ENCODE data around the gene UBP1.

UBP1 gene

GRCh38 chr3:33383951-33384350, 56.3 kb downstream of the UBP1 start:
- no peak for DNase-seq (ENCODE audit: low spot score)
- in situ Hi-C loops (cut with MboI; ENCODE audit: low sequenced_read_pairs, unreplicated experiment), result no loop called here
- TF ChIP-seq, protein P1, sequence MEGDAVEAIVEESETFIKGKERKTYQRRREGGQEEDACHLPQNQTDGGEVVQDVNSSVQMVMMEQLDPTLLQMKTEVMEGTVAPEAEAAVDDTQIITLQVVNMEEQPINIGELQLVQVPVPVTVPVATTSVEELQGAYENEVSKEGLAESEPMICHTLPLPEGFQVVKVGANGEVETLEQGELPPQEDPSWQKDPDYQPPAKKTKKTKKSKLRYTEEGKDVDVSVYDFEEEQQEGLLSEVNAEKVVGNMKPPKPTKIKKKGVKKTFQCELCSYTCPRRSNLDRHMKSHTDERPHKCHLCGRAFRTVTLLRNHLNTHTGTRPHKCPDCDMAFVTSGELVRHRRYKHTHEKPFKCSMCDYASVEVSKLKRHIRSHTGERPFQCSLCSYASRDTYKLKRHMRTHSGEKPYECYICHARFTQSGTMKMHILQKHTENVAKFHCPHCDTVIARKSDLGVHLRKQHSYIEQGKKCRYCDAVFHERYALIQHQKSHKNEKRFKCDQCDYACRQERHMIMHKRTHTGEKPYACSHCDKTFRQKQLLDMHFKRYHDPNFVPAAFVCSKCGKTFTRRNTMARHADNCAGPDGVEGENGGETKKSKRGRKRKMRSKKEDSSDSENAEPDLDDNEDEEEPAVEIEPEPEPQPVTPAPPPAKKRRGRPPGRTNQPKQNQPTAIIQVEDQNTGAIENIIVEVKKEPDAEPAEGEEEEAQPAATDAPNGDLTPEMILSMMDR (IDR thresholded peaks at IDR 0.05; ENCODE audit: borderline replicate concordance, control extremely low read depth, extremely low read depth, insufficient read depth, missing control alignments), result no peak

GRCh38 chr3:33380653-33381052, 59.6 kb downstream of the UBP1 start:
- no peak for DNase-seq (ENCODE audit: low spot score)
- TF ChIP-seq, protein P1 (IDR thresholded peaks at IDR 0.05; ENCODE audit: borderline replicate concordance, control extremely low read depth, extremely low read depth, insufficient read depth, missing control alignments), result no peak
- in situ Hi-C loops (cut with MboI; ENCODE audit: low sequenced_read_pairs, unreplicated experiment), result no loop called here

- TF ChIP-seq, protein P1 (IDR thresholded peaks at IDR 0.05; ENCODE audit: borderline replicate concordance, control extremely low read depth, extremely low read depth, insufficient read depth, missing control alignments), result no peak
- no peak for DNase-seq (ENCODE audit: low spot score)
- in situ Hi-C loops (cut with MboI; ENCODE audit: low sequenced_read_pairs, unreplicated experiment), result no loop called here
Measured at GRCh38 chr3:33377931-33378330, 62.3 kb downstream of the UBP1 start.

DNA sequence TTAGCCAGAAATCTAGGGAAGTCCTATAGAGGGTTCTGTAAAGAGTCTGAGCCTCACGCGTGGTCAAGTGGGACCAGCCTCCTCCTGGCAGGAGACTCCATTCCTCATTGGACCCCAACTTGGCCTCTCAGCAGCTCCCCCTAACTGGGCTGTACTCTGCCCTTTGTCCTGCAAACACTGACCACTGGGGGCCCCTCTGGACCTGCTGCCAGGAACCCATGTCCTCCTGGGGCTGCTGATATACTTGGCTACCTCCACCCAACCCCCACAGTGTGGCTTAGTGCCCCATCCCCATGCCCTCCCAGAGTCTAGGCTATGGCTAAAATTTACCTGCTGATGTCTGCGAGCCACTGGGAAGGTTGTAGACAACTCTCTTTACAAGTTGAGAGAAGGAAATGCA, 62.7 kb downstream of the UBP1 start:
- no peak for DNase-seq (ENCODE audit: low spot score)
- TF ChIP-seq, protein P1 (IDR thresholded peaks at IDR 0.05; ENCODE audit: borderline replicate concordance, control extremely low read depth, extremely low read depth, insufficient read depth, missing control alignments), result no peak
- in situ Hi-C loops (cut with MboI; ENCODE audit: low sequenced_read_pairs, unreplicated experiment), result no loop called here

DNA sequence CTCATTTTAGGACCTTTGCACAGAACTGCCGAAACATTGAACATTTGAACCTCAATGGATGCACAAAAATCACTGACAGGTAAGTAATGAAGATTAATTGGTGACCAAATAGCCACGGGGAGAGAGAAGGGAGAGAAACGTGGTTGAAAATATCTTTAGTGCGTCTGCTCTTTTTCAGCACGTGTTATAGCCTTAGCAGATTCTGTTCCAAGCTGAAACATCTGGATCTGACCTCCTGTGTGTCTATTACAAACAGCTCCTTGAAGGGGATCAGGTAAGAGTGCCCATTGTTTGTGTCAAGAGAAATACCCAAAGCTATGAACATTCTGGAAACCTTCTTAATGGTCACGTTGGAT, 67.1 kb downstream of the UBP1 start:
- TF ChIP-seq, protein P1 (IDR thresholded peaks at IDR 0.05; ENCODE audit: borderline replicate concordance, control extremely low read depth, extremely low read depth, insufficient read depth, missing control alignments), result no peak
- in situ Hi-C loops (cut with MboI; ENCODE audit: low sequenced_read_pairs, unreplicated experiment), result loop anchor here (5.0 kb wide), 1 partner anchor 241 kb away; no protein-coding TSS in a partner anchor
- DNase-seq (ENCODE audit: low spot score), result no peak

DNA sequence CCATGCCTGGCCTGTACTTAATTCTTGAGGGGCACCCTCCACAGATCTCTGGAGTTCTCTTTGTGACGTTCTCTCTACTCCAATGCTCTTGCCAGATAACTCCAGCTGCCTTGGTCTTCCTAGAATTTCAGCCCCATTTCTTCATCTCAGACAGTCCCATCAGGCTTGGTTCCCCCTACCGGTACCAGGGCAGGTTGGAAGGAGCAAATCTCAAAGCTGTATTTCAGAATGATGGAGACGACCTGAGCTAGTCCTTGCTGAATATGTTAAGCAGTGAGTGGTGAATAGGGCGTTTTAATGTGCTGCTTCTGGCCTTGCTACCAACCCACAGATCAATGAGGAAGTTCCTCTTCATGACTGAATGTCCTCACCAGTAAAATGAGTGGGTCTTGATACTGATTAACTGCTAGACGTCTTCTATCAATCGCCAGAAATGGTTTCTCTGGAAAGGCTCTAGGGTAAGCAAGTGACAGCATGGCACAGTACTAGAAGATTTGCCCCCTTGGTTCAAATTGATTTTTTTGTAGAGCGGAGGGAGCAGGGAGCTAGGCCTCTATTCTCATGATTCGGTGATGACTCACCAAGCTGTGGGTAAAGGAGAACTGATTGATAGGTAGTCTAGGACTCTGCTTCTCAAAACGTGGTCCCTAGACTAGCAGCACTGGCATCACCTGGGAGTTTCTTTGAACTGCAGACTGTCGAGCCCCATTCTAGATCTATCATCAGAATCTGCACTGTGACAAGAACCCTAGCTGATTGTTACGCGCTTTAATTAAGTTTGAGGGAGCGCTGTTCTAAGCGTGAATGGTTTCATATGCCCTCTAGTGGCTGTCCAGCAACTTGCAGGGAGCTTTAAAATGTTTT, 67.8 kb downstream of the UBP1 start:
- peak; percentile 58 for DNase-seq (ENCODE audit: low spot score)
- in situ Hi-C loops (cut with MboI; ENCODE audit: low sequenced_read_pairs, unreplicated experiment), result loop anchor here (5.0 kb wide), 1 partner anchor 240 kb away; no protein-coding TSS in a partner anchor
- TF ChIP-seq, protein P1 (IDR thresholded peaks at IDR 0.05; ENCODE audit: borderline replicate concordance, control extremely low read depth, extremely low read depth, insufficient read depth, missing control alignments), result peak; percentile 74
